Fibroblast of lung (primary cell): ENCODE measurements around the gene CLDN12. TPM values are rescaled to one million over a fixed set of nuclear protein-coding genes. Genes with fewer than 3 reads are reported as not detected.

Source experiments
- DNase-seq, 2 donors: peaks; one replicate each; pipeline versions ENCODE4 v3.0.0 to v3.0.0-alpha.2; 2010; ENCODE audit warnings: low read depth in 2 of 2
- H2AFZ ChIP-seq: 2 replicates; pipeline ENCODE4 v1.5.1; 2012; ENCODE audit warnings: low read length, control low read depth, inconsistent platforms
- H3K27ac ChIP-seq: 2 replicates; pipeline ENCODE4 v1.5.1; 2011; ENCODE audit warnings: low read length, control low read depth; ENCODE audit not compliant: insufficient read depth
- H3K27me3 ChIP-seq: 2 replicates; pipeline ENCODE4 v1.5.1; 2011; ENCODE audit warnings: mild to moderate bottlenecking, low read length; ENCODE audit not compliant: control insufficient read depth, insufficient read depth
- H3K36me3 ChIP-seq: 2 replicates; pipeline ENCODE4 v1.5.1; 2011; ENCODE audit warnings: low read length; ENCODE audit not compliant: control insufficient read depth, insufficient read depth
- H3K4me1 ChIP-seq: 2 replicates; pipeline ENCODE4 v1.5.1; 2011; ENCODE audit warnings: low read length; ENCODE audit not compliant: control insufficient read depth, insufficient read depth; ENCODE audit errors: extremely low read depth
- H3K4me2 ChIP-seq: 2 replicates; pipeline ENCODE4 v1.5.1; 2011; ENCODE audit warnings: low read length, control low read depth; ENCODE audit not compliant: insufficient read depth; ENCODE audit errors: extremely low read depth
- H3K4me3 ChIP-seq, 4 experiments: fragments of 200-600 bp in 1 of 4; sonication (generic) in 1 of 4; replicated peaks in 1 of 4; 2 replicates each; pipeline ENCODE4 v1.5.1; 2011 to 2016; ENCODE audit warnings: low read length in 4 of 4, low read depth in 3 of 4, mild to moderate bottlenecking in 3 of 4, control low read depth in 2 of 4, inconsistent platforms in 1 of 4, mixed read lengths in 1 of 4; ENCODE audit not compliant: insufficient read depth in 1 of 4; ENCODE audit errors: control extremely low read depth in 1 of 4
- H3K79me2 ChIP-seq: 2 replicates; pipeline ENCODE4 v1.5.1; 2012; ENCODE audit warnings: mild to moderate bottlenecking, low read length, inconsistent platforms; ENCODE audit not compliant: control insufficient read depth, insufficient read depth
- H3K9ac ChIP-seq: 2 replicates; pipeline ENCODE4 v1.5.1; 2011; ENCODE audit warnings: mild to moderate bottlenecking, low read length, control low read depth; ENCODE audit not compliant: insufficient read depth
- H3K9me3 ChIP-seq: 2 replicates; pipeline ENCODE4 v1.5.1; 2012; ENCODE audit warnings: low read depth, low read length; ENCODE audit not compliant: control insufficient read depth, insufficient read depth
- H4K20me1 ChIP-seq: 2 replicates; pipeline ENCODE4 v1.5.1; 2011; ENCODE audit warnings: low read length; ENCODE audit not compliant: control insufficient read depth, insufficient read depth; ENCODE audit errors: extremely low read depth
- CTCF ChIP-seq, 2 donors: IDR thresholded peaks in 1 of 2; conservative IDR thresholded peaks in 1 of 2; 1 replicate in 1 of 2; 2 replicates in 1 of 2; pipeline ENCODE4 v1.5.1; 2011 to 2012; ENCODE audit warnings: low read length in 2 of 2, control low read depth in 1 of 2, inconsistent platforms in 1 of 2, low read depth in 1 of 2, mild to moderate bottlenecking in 1 of 2
- EZH2 ChIP-seq: IDR thresholded peaks from 2 replicates; pipeline ENCODE4 v1.5.1; 2012; ENCODE audit warnings: low read length, control low read depth, mild to moderate bottlenecking; ENCODE audit errors: missing control alignments
- polyA plus RNA-seq, 2 donors: library from polyadenylated mRNA; depleted of rRNA in 1 of 2; stranded (reverse) in 1 of 2; unstranded in 1 of 2; fragments of >200 nt; gene quantifications; 2 replicates each; pipeline ENCODE4 v1.2.1, GENCODE V29; 2011 to 2012; ENCODE audit warnings: missing spikeins in 1 of 2
- total RNA-seq: library from RNA; depleted of rRNA; stranded (reverse); fragments of >200 nt; gene quantifications from 2 replicates; pipeline ENCODE4 v1.2.1, GENCODE V29; 2014

Gene CLDN12
- total and polyA plus RNA-seq, 2 donors (not counting 1 experiment from before 2014, with no cell fraction given) = 41.8 to 44.8 TPM

GRCh38 chr7:90384433-90384832, 18.8 kb upstream of the CLDN12 start:
- DNase-seq = peak in 1 of 2 donors; percentile 35
- H3K9me3 ChIP-seq = no peaks in the 10 kb centered on the region
- H3K27ac ChIP-seq = peak overlapping the region; percentile 66
- no peak overlapping the region for H3K9ac ChIP-seq
- peak overlapping the region in 1 of 4 experiments; percentile 24 for H3K4me3 ChIP-seq
- peaks cover 7% of the 10 kb centered on the region for H3K4me1 ChIP-seq
- no peaks in the 10 kb centered on the region for H4K20me1 ChIP-seq
- H3K4me2 ChIP-seq = peak overlapping the region; percentile 66
- H3K27me3 ChIP-seq = no peaks in the 10 kb centered on the region
- H2AFZ ChIP-seq = no peak overlapping the region
- H3K79me2 ChIP-seq = no peaks in the 10 kb centered on the region
- H3K36me3 ChIP-seq = no peaks in the 10 kb centered on the region
- TF ChIP-seq CTCF (conservative IDR thresholded peaks at IDR 0.05 in 1 of 2, IDR thresholded peaks at IDR 0.05 in 1 of 2; ENCODE audit: low read depth in 1 of 2, low read length in 2 of 2) (no peak), EZH2 (no peak)

- DNase-seq = peak in 1 of 2 donors; percentile 32
- Histone ChIP-seq H3K27me3 (no peaks in the 10 kb centered on the region), H3K9me3 (no peaks in the 10 kb centered on the region), H4K20me1 (no peaks in the 10 kb centered on the region), H3K9ac (no peak overlapping the region), H3K27ac (no peak overlapping the region), H3K36me3 (no peaks in the 10 kb centered on the region), H2AFZ (no peak overlapping the region), H3K4me1 (peaks cover 7% of the 10 kb centered on the region), H3K4me2 (no peak overlapping the region), H3K4me3 (no peak overlapping the region), H3K79me2 (no peaks in the 10 kb centered on the region)
- no peak for TF ChIP-seq CTCF (conservative IDR thresholded peaks at IDR 0.05 in 1 of 2, IDR thresholded peaks at IDR 0.05 in 1 of 2; ENCODE audit: low read depth in 1 of 2, low read length in 2 of 2)
- TF ChIP-seq EZH2 = no peak
Measured at GRCh38 chr7:90387470-90388240, 15.6 kb upstream of the CLDN12 start.

GRCh38 chr7:90390926-90391325, 12.3 kb upstream of the CLDN12 start:
- no peaks in the 10 kb centered on the region for H3K79me2 ChIP-seq
- no peaks in the 10 kb centered on the region for H3K9me3 ChIP-seq
- H3K9ac ChIP-seq = no peak overlapping the region
- TF ChIP-seq EZH2 (no peak), CTCF (conservative IDR thresholded peaks at IDR 0.05 in 1 of 2, IDR thresholded peaks at IDR 0.05 in 1 of 2; ENCODE audit: low read depth in 1 of 2, low read length in 2 of 2) (no peak)
- no peak overlapping the region for H2AFZ ChIP-seq
- H3K4me1 ChIP-seq = no peaks in the 10 kb centered on the region
- no peaks in the 10 kb centered on the region for H4K20me1 ChIP-seq
- H3K27ac ChIP-seq = no peak overlapping the region
- no peaks in the 10 kb centered on the region for H3K36me3 ChIP-seq
- H3K27me3 ChIP-seq = no peaks in the 10 kb centered on the region
- no peak for DNase-seq
- no peak overlapping the region for H3K4me3 ChIP-seq
- H3K4me2 ChIP-seq = no peak overlapping the region
